Endodermal cell (in vitro differentiated cells): ENCODE measurements around the gene MPG. TPM values are rescaled to one million over a fixed set of nuclear protein-coding genes. Genes with fewer than 3 reads are reported as not detected.

Experiments used
- DNase-seq: peaks from one replicate; pipeline ENCODE4 v3.0.0-alpha.2; 2017
- H3K27ac ChIP-seq: 2 replicates; pipeline ENCODE4 v1.5.1; 2013; ENCODE audit warnings: mild to moderate bottlenecking, low read depth, low read length, moderate library complexity
- H3K27me3 ChIP-seq: 2 replicates; pipeline ENCODE4 v1.6.1; 2013; ENCODE audit warnings: mild to moderate bottlenecking, low read length, moderate library complexity; ENCODE audit not compliant: insufficient read depth, control insufficient read depth, poor library complexity, severe bottlenecking
- H3K36me3 ChIP-seq: 2 replicates; pipeline ENCODE4 v1.7.0; 2013; ENCODE audit warnings: mild to moderate bottlenecking, low read length, moderate library complexity; ENCODE audit not compliant: control insufficient read depth, insufficient read depth
- H3K4me1 ChIP-seq: one replicate; pipeline ENCODE4 v1.7.0; 2013; ENCODE audit warnings: low read length; ENCODE audit not compliant: control insufficient read depth, insufficient read depth
- H3K4me3 ChIP-seq: 2 replicates; pipeline ENCODE4 v1.5.1; 2013; ENCODE audit warnings: mild to moderate bottlenecking, low read length, moderate library complexity
- H3K9ac ChIP-seq: 2 replicates; pipeline ENCODE4 v1.6.1; 2013; ENCODE audit warnings: mild to moderate bottlenecking, low read length, moderate library complexity; ENCODE audit not compliant: poor library complexity, severe bottlenecking; ENCODE audit errors: extremely low read depth
- H3K9me3 ChIP-seq: 2 replicates; pipeline ENCODE4 v1.6.1; 2013; ENCODE audit warnings: mild to moderate bottlenecking, low read length, moderate library complexity; ENCODE audit not compliant: control insufficient read depth
- H3K27ac Mint-ChIP-seq: 2 replicates; pipeline ENCODE4 v1.8.0; 2020; ENCODE audit warnings: mixed read lengths
- H3K27me3 Mint-ChIP-seq: 2 replicates; pipeline ENCODE4 v1.8.0; 2021; ENCODE audit warnings: mild to moderate bottlenecking, mixed read lengths; ENCODE audit not compliant: insufficient read depth
- H3K36me3 Mint-ChIP-seq: 2 replicates; pipeline ENCODE4 v1.8.0; 2020; ENCODE audit warnings: low read depth, mixed read lengths
- H3K4me1 Mint-ChIP-seq: 2 replicates; pipeline ENCODE4 v1.8.0; 2020; ENCODE audit warnings: mixed read lengths
- H3K4me3 Mint-ChIP-seq: 2 replicates; pipeline ENCODE4 v1.8.0; 2020; ENCODE audit warnings: mild to moderate bottlenecking, moderate library complexity, mixed read lengths
- H3K9me3 Mint-ChIP-seq: 2 replicates; pipeline ENCODE4 v1.8.0; 2020; ENCODE audit warnings: mild to moderate bottlenecking, mixed read lengths
- WGBS, 2 experiments: methylation state at CpG; one replicate each; pipeline versions ENCODE4 v1.1.5 to v1.1.7; 2013; ENCODE audit warnings: missing lambda C conversion rate in 2 of 2, mixed read lengths in 1 of 2; ENCODE audit not compliant: insufficient coverage in 1 of 2, insufficient read length in 1 of 2; 5-methylcytosine and 5-hydroxymethylcytosine counted together
- total RNA-seq, 2 donors: library from RNA; stranded (reverse); fragmentation: NEBNext Ultra II Directional in 1 of 2; extraction: Animal tissue kit (Norgen Biotek cat#: 25700) in 1 of 2; gene quantifications; 2 replicates in 1 of 2; 3 replicates in 1 of 2; pipeline ENCODE4 v1.2.1, GENCODE V29; 2021
- TF ChIP-seq, protein P1 (sequence below): fragments of 200-600 bp; sonication (generic); conservative IDR thresholded peaks from 2 replicates; pipeline ENCODE4 v1.5.0; 2021; ENCODE audit warnings: antibody characterized with exemption, mild to moderate bottlenecking

The MPG gene
- total RNA-seq, 2 donors from 2014 or later, result 59.9 to 62.2 TPM

DNA sequence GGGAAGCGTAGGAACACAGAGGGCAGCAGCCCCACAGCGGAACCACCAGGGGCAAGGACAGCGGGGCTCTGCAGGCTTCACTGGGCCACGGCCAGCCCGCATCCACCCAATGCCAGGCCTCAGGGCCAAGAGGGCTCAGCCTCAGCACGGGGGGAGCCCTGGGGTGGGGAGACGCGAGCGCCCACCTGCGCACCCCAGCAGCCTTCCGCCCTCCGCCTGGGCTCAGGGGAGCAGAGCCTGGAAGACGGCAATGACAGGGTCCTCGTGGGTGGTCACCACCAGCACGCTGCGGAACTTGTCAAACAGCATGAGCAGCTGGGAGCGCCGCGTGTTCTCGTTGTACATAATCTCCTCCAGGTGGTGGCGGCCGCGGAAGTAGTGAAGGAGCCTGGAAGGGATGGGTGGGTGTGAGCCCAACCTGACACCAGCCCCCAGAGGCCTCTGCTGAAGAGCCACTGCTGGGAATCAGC, 8.5 kb downstream of the MPG start:
- Mint-ChIP-seq H3K4me1 (no peaks in the 10 kb centered on the region), H3K36me3 (peaks cover 42% of the 10 kb centered on the region), H3K27me3 (no peaks in the 10 kb centered on the region), H3K27ac (no peak overlapping the region), H3K4me3 (no peak overlapping the region), H3K9me3 (no peaks in the 10 kb centered on the region)
- TF ChIP-seq, protein P1, sequence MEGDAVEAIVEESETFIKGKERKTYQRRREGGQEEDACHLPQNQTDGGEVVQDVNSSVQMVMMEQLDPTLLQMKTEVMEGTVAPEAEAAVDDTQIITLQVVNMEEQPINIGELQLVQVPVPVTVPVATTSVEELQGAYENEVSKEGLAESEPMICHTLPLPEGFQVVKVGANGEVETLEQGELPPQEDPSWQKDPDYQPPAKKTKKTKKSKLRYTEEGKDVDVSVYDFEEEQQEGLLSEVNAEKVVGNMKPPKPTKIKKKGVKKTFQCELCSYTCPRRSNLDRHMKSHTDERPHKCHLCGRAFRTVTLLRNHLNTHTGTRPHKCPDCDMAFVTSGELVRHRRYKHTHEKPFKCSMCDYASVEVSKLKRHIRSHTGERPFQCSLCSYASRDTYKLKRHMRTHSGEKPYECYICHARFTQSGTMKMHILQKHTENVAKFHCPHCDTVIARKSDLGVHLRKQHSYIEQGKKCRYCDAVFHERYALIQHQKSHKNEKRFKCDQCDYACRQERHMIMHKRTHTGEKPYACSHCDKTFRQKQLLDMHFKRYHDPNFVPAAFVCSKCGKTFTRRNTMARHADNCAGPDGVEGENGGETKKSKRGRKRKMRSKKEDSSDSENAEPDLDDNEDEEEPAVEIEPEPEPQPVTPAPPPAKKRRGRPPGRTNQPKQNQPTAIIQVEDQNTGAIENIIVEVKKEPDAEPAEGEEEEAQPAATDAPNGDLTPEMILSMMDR, result no peak
- Histone ChIP-seq H3K9me3 (no peaks in the 10 kb centered on the region), H3K4me1 (no peaks in the 10 kb centered on the region), H3K36me3 (peaks cover 17% of the 10 kb centered on the region), H3K27ac (no peak overlapping the region), H3K4me3 (no peak overlapping the region), H3K27me3 (no peaks in the 10 kb centered on the region), H3K9ac (no peak overlapping the region)
- no peak for DNase-seq
- 96 to 98% methylated on average over 18 to 23 of the region's 23 CpGs for WGBS, 2 experiments

DNA sequence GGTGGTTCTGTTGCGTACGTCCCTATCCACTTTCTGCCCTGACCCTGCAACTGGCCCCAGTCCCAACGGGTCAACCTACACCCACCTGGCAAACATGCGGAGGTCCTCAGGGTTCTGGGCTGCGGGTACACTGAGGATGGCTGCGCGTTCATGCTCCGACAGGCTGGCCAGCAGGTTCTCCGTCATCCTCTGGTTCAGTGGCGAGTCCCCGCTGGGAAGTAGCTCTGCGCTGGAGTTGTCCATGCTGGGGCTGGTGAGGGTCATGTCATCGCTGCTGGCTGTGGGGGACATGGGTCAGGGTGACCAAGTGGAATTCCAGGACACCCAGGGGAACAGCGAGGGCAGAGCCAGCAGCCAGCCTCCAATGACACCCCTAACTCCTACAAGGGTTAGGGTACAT, 10.6 kb downstream of the MPG start:
- TF ChIP-seq, protein P1, result no peak
- Histone ChIP-seq H3K4me3 (no peak overlapping the region), H3K9ac (no peak overlapping the region), H3K9me3 (no peaks in the 10 kb centered on the region), H3K36me3 (peaks cover 17% of the 10 kb centered on the region), H3K27ac (no peak overlapping the region), H3K4me1 (no peaks in the 10 kb centered on the region), H3K27me3 (no peaks in the 10 kb centered on the region)
- H3K36me3 Mint-ChIP-seq, result peaks cover 36% of the 10 kb centered on the region
- no peaks in the 10 kb centered on the region for H3K4me1 Mint-ChIP-seq
- WGBS, 2 experiments, result 94 to 100% methylated on average over 9 to 14 of the region's 14 CpGs
- no peaks in the 10 kb centered on the region for H3K27me3 Mint-ChIP-seq
- H3K27ac Mint-ChIP-seq, result no peak overlapping the region
- H3K9me3 Mint-ChIP-seq, result no peaks in the 10 kb centered on the region
- no peak overlapping the region for H3K4me3 Mint-ChIP-seq
- DNase-seq, result no peak

DNA sequence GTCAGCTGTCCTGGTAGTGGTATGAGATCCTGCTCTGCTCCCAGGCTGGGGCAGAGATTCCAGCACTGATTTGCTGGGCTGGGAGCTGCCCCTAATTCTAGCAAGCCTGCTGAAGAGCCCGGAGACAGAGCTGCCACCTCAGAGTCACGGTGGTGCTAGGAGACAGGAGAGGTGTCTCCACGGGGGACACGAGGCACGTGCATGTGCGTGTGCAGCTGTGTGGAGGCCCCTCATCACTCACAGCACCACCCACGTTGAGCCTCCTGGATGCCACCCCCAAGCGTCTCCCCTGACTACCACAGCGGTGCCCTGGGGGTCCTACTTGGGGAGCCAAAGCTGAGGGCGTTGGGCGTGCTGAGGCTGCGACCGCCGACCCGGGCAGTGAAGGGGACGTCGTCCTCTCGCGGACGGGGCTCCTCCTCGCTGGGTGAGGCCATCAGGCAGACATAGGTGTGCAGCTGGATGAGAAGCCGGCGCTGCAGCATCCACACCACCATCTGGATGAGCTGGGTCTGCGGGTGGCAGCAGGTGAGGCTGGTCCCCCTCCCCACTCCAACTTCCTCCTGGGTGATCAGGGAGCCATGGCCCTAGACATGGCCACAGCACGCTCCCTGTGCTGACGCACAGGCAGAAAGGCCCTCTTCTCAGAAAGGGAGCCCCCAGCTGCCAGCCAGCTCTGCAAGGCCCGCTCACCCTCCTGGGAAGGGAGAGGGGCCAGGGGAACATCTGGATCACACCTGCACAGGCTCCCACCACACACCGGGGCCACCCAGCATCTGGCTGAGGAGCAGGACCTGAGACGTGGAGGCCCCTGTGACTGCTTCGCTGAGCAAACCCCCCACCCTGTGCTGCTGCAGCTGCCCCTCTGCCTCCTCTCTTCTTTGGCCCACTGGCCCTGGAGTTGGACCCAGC, 11.6 kb downstream of the MPG start:
- no peak for DNase-seq

More for the DNA sequence above, 11.6 kb downstream of the MPG start:
- H3K9me3 ChIP-seq, result no peaks in the 10 kb centered on the region
- H3K4me3 Mint-ChIP-seq, result no peak overlapping the region
- no peaks in the 10 kb centered on the region for H3K9me3 Mint-ChIP-seq
- H3K4me3 ChIP-seq, result no peak overlapping the region
- H3K27me3 Mint-ChIP-seq, result no peaks in the 10 kb centered on the region
- WGBS, 2 experiments, result 93 to 94% methylated on average over 24 to 30 of the region's 30 CpGs
- H3K27ac ChIP-seq, result no peak overlapping the region
- TF ChIP-seq, protein P1, result no peak
- H3K27ac Mint-ChIP-seq, result peak overlapping the region; percentile 58
- peaks cover 14% of the 10 kb centered on the region for H3K36me3 ChIP-seq
- H3K27me3 ChIP-seq, result no peaks in the 10 kb centered on the region
- no peak overlapping the region for H3K9ac ChIP-seq
- H3K4me1 ChIP-seq, result no peaks in the 10 kb centered on the region
- H3K4me1 Mint-ChIP-seq, result peaks cover under 1% of the 10 kb centered on the region
- H3K36me3 Mint-ChIP-seq, result peaks cover 32% of the 10 kb centered on the region
